PC-3 (cell line): ENCODE data around the gene ARPC5. TPM values are rescaled to one million over a fixed set of nuclear protein-coding genes. Genes with fewer than 3 reads are reported as not detected.
A peak's percentile ranks its signal among the peaks of the same experiment; 100 is the strongest.

Experiments used
- ATAC-seq: fragments of 200-7000 bp; cut with Tn5 transposase; 2 replicates; pipeline ENCODE4 v1.9.1; 2020; ENCODE audit warnings: mild to moderate bottlenecking, moderate library complexity
- BruUV-seq: library from RNA; stranded (reverse); fragments of 400-500 nt; replicated peaks from 2 replicates; lab custom pipeline; 2021; lab: Mats Ljungman, UMichigan
- CTCF ChIA-PET: fragments of 300-600 bp; sonication (Branson Sonifier 250); formaldehyde crosslinking; loops from one replicate; lab custom pipeline; 2022; ENCODE audit warnings: antibody characterized with exemption; lab: Charles Lee
- POLR2A ChIA-PET: fragments of 300-600 bp; sonication (Branson Sonifier 250); formaldehyde crosslinking; loops from one replicate; lab custom pipeline; 2022; ENCODE audit warnings: antibody characterized with exemption; ENCODE audit not compliant: unreplicated experiment; lab: Charles Lee
- DNase-seq: peaks from one replicate; pipeline ENCODE4 v3.0.0-alpha.2; 2015
- H2AFZ ChIP-seq: fragments of 300-600 bp; sonication (generic); 2 replicates; pipeline ENCODE4 v1.6.0; 2016; ENCODE audit warnings: antibody characterized with exemption, low read length
- H3F3A ChIP-seq: fragments of 300-600 bp; sonication (generic); one replicate; pipeline ENCODE4 v1.6.0; 2017; ENCODE audit warnings: antibody characterized with exemption, low read length, control low read depth, mild to moderate bottlenecking; ENCODE audit not compliant: unreplicated experiment
- H3K27ac ChIP-seq: fragments of 300-600 bp; sonication (generic); 2 replicates; pipeline ENCODE4 v1.5.1; 2016; ENCODE audit warnings: mild to moderate bottlenecking, low read length
- H3K27me3 ChIP-seq: fragments of 300-600 bp; sonication (generic); 2 replicates; pipeline ENCODE4 v1.6.1; 2016; ENCODE audit warnings: low read length, mixed read lengths
- H3K36me3 ChIP-seq: fragments of 300-600 bp; sonication (generic); 2 replicates; pipeline ENCODE4 v1.6.1; 2016; ENCODE audit warnings: low read depth, mixed run types, low read length, mixed read lengths
- H3K4me1 ChIP-seq: fragments of 300-600 bp; sonication (generic); 2 replicates; pipeline ENCODE4 v1.5.1; 2016; ENCODE audit warnings: low read length; ENCODE audit not compliant: insufficient read depth
- H3K4me2 ChIP-seq: fragments of 300-600 bp; sonication (generic); 2 replicates; pipeline ENCODE4 v1.6.0; 2016; ENCODE audit warnings: low read length
- H3K4me3 ChIP-seq: fragments of 300-600 bp; sonication (generic); 2 replicates; pipeline ENCODE4 v1.5.1; 2016; ENCODE audit warnings: mild to moderate bottlenecking, low read length, mixed read lengths
- H3K79me2 ChIP-seq: fragments of 300-600 bp; sonication (generic); 2 replicates; pipeline ENCODE4 v1.6.1; 2017; ENCODE audit warnings: low read length, mixed read lengths
- H3K9ac ChIP-seq: fragments of 300-600 bp; sonication (generic); 2 replicates; pipeline ENCODE4 v1.6.0; 2016; ENCODE audit warnings: mild to moderate bottlenecking, low read length
- H3K9me2 ChIP-seq: fragments of 300-600 bp; sonication (generic); replicated peaks from 2 replicates; pipeline ENCODE4 v1.6.1; 2016; ENCODE audit warnings: mixed run types, low read length, mixed read lengths
- H3K9me3 ChIP-seq: fragments of 300-600 bp; sonication (generic); 2 replicates; pipeline ENCODE4 v1.6.1; 2016; ENCODE audit warnings: low read length, mixed read lengths
- H4K20me1 ChIP-seq: fragments of 300-600 bp; sonication (generic); 2 replicates; pipeline ENCODE4 v1.6.1; 2016; ENCODE audit warnings: low read length, mixed read lengths
- CTCF ChIP-seq: fragments of 300-600 bp; sonication (generic); conservative IDR thresholded peaks from 2 replicates; pipeline ENCODE4 v1.5.1; 2017; ENCODE audit warnings: antibody characterized with exemption, low read depth, mild to moderate bottlenecking, low read length
- EZH2 ChIP-seq: fragments of 300-600 bp; sonication (generic); IDR thresholded peaks from one replicate; pipeline ENCODE4 v1.6.1; 2017; ENCODE audit warnings: antibody characterized with exemption, mild to moderate bottlenecking, low read length; ENCODE audit not compliant: unreplicated experiment
- EZH2phosphoT487 ChIP-seq: fragments of 300-600 bp; sonication (generic); IDR thresholded peaks from 2 replicates; pipeline ENCODE4 v1.6.1; 2018; ENCODE audit warnings: mild to moderate bottlenecking, antibody characterized with exemption, low read length, borderline replicate concordance
- intact Hi-C: fragments of 100-400 bp; cut with micrococcal nuclease; formaldehyde crosslinking; loops from 2 replicates; pipeline ENCODE4 v1.9.0; 2023
- total RNA-seq: library from RNA; depleted of rRNA; stranded (reverse); fragments of >200 nt; gene quantifications from 2 replicates; pipeline ENCODE4 v1.2.3, GENCODE V29; 2014

The ARPC5 gene
- total RNA-seq, 1 experiment from 2014 or later, result 76.1 TPM

GRCh38 chr1:183673605-183674323 lies 38.2 kb upstream of the ARPC5 start:
- CTCF ChIA-PET, result no interaction called here
- DNase-seq (no peak), ATAC-seq (no peak)
- Histone ChIP-seq H3K9ac (no peak overlapping the region), H2AFZ (no peak overlapping the region), H3K27me3 (no peaks in the 10 kb centered on the region), H3K9me3 (no peaks in the 10 kb centered on the region), H3K4me1 (no peaks in the 10 kb centered on the region), H3K36me3 (no peaks in the 10 kb centered on the region), H4K20me1 (no peaks in the 10 kb centered on the region), H3K4me2 (no peak overlapping the region), H3F3A (no peaks in the 10 kb centered on the region), H3K79me2 (no peaks in the 10 kb centered on the region), H3K4me3 (no peak overlapping the region), H3K27ac (no peak overlapping the region), H3K9me2 (no peaks in the 10 kb centered on the region)
- intact Hi-C loops, result no loop called here
- no TSS peak for BruUV-seq
- no peak for TF ChIP-seq EZH2
- no peak for TF ChIP-seq CTCF
- no peak for TF ChIP-seq EZH2phosphoT487
- POLR2A ChIA-PET, result no interaction called here

GRCh38 chr1:183670169-183670568 lies 34.6 kb upstream of the ARPC5 start:
- Histone ChIP-seq H3K36me3 (no peaks in the 10 kb centered on the region), H3K9ac (no peak overlapping the region), H3F3A (no peaks in the 10 kb centered on the region), H3K79me2 (no peaks in the 10 kb centered on the region), H3K9me3 (no peaks in the 10 kb centered on the region), H4K20me1 (no peaks in the 10 kb centered on the region), H3K4me3 (no peak overlapping the region), H3K27me3 (no peaks in the 10 kb centered on the region), H2AFZ (no peak overlapping the region), H3K27ac (no peak overlapping the region), H3K9me2 (no peaks in the 10 kb centered on the region), H3K4me2 (no peak overlapping the region), H3K4me1 (no peaks in the 10 kb centered on the region)
- no peak for ATAC-seq
- no TSS peak for BruUV-seq
- ChIA-PET CTCF (interaction anchor here (0.5 to 0.7 kb wide), 3 partner anchors 15 to 1391 kb away, joined by 3 to 4 read pairs (median 3); no protein-coding TSS in a partner anchor), POLR2A (no interaction called here)
- TF ChIP-seq EZH2 (no peak), EZH2phosphoT487 (no peak), CTCF (peak; percentile 37; the same call in 1 of the 2 replicates)
- peak; percentile 6 for DNase-seq
- intact Hi-C loops, result no loop called here

- Histone ChIP-seq H3K9ac (no peak overlapping the region), H3K4me3 (no peak overlapping the region), H4K20me1 (no peaks in the 10 kb centered on the region), H3K9me3 (no peaks in the 10 kb centered on the region), H3K27me3 (no peaks in the 10 kb centered on the region), H3K4me2 (no peak overlapping the region), H3K9me2 (no peaks in the 10 kb centered on the region), H2AFZ (no peak overlapping the region; the same call in 1 of the 2 replicates), H3K79me2 (no peaks in the 10 kb centered on the region), H3F3A (no peaks in the 10 kb centered on the region), H3K36me3 (no peaks in the 10 kb centered on the region), H3K27ac (no peak overlapping the region), H3K4me1 (no peaks in the 10 kb centered on the region)
- CTCF ChIA-PET, result interaction anchor here (1.3 kb wide), 1 partner anchor 259 kb away, joined by 19 read pairs; no protein-coding TSS in a partner anchor
- DNase-seq, result no peak
- ATAC-seq, result no peak
- TF ChIP-seq EZH2, result no peak
- intact Hi-C loops, result loop anchor here (5.0 kb wide), 1 partner anchor 566 kb away; no protein-coding TSS in a partner anchor
- BruUV-seq, result no TSS peak
- POLR2A ChIA-PET, result no interaction called here
Observed at GRCh38 chr1:183656355-183656754, 20.8 kb upstream of the ARPC5 start.
